ENCODE data around the gene TAF4.

GRCh38 chr20:62006482-62006881 is 59.2 kb downstream of the TAF4 start:
- TF ChIP-seq CTCF (conservative IDR thresholded peaks at IDR 0.05 in 1 of 2, IDR thresholded peaks at IDR 0.05 in 1 of 2; ENCODE audit: low read depth in 1 of 2, low read length in 2 of 2) (no peak), EZH2 (IDR thresholded peaks at IDR 0.05; ENCODE audit: low read length, missing control alignments) (no peak)

Measured in fibroblast of lung (primary cell).